AG04450 (cell line): ENCODE data around the gene GALNT11. TPM values are rescaled to one million over a fixed set of nuclear protein-coding genes. Genes with fewer than 3 reads are reported as not detected.

ENCODE experiments used
- CTCF ChIA-PET: fragments of 300-600, 350-600 bp; formaldehyde crosslinking; extraction: SDS; loops from one replicate; lab custom pipeline; 2022; ENCODE audit warnings: antibody characterized with exemption, inconsistent platforms; lab: Charles Lee
- POLR2A ChIA-PET: fragments of 350-600 bp; formaldehyde crosslinking; extraction: SDS; loops from one replicate; lab custom pipeline; 2021; ENCODE audit warnings: antibody characterized with exemption, inconsistent platforms; lab: Yijun Ruan, JAX
- DNase-seq: peaks from one replicate; pipeline ENCODE4 v3.0.0-alpha.2; 2011; ENCODE audit warnings: low read depth, low spot score
- H3K27ac ChIP-seq: one replicate; pipeline ENCODE4 v1.5.1; 2012; ENCODE audit warnings: low read depth, low read length, control low read depth
- H3K27me3 ChIP-seq: one replicate; pipeline ENCODE4 v1.6.0; 2012; ENCODE audit warnings: low read length; ENCODE audit not compliant: control insufficient read depth, insufficient read depth
- H3K4me3 ChIP-seq: 2 replicates; pipeline ENCODE4 v1.5.1; 2011; ENCODE audit warnings: mild to moderate bottlenecking, low read depth, low read length, control low read depth
- H3K9me3 ChIP-seq: 2 replicates; pipeline ENCODE4 v1.5.1; 2012; ENCODE audit warnings: low read length; ENCODE audit not compliant: control insufficient read depth, insufficient read depth
- CTCF ChIP-seq: IDR thresholded peaks from 2 replicates; pipeline ENCODE4 v1.5.1; 2011; ENCODE audit warnings: low read depth, low read length, control low read depth, inconsistent platforms
- polyA plus RNA-seq: library from polyadenylated mRNA; depleted of rRNA; stranded (reverse); fragments of >200 nt; gene quantifications from 2 replicates; pipeline ENCODE4 v1.2.3, GENCODE V29; 2011

GALNT11 gene
- polyA plus RNA-seq, 1 experiment, result 37.6 TPM

- POLR2A ChIA-PET, result no interaction called here
- TF ChIP-seq CTCF, result no peak
- CTCF ChIA-PET, result no interaction called here
These were observed 22.6 kb downstream of the GALNT11 start for GRCh38 chr7:152048051-152048450.

GRCh38 chr7:152050547-152050971 is 25.1 kb downstream of the GALNT11 start:
- TF ChIP-seq CTCF, result no peak
- H3K9me3 ChIP-seq, result no peaks in the 10 kb centered on the region
- H3K27ac ChIP-seq, result peak overlapping the region; percentile 11
- CTCF ChIA-PET, result interaction anchor here (0.6 kb wide), 1 partner anchor 21 kb away, joined by 3 read pairs; no protein-coding TSS in a partner anchor
- POLR2A ChIA-PET, result no interaction called here
- peak; percentile 15 for DNase-seq
- no peak overlapping the region for H3K4me3 ChIP-seq
- H3K27me3 ChIP-seq, result no peaks in the 10 kb centered on the region

More at GRCh38 chr7:152048051-152048450, 22.6 kb downstream of the GALNT11 start:
- no peak overlapping the region for H3K4me3 ChIP-seq
- H3K9me3 ChIP-seq, result peaks cover 3% of the 10 kb centered on the region; the same call in 1 of the 2 replicates
- H3K27ac ChIP-seq, result no peak overlapping the region
- no peak for DNase-seq
- no peaks in the 10 kb centered on the region for H3K27me3 ChIP-seq

GRCh38 chr7:152051968-152052367 is 26.5 kb downstream of the GALNT11 start:
- POLR2A ChIA-PET, result no interaction called here
- Histone ChIP-seq H3K27ac (no peak overlapping the region), H3K9me3 (no peaks in the 10 kb centered on the region), H3K27me3 (no peaks in the 10 kb centered on the region), H3K4me3 (no peak overlapping the region)
- CTCF ChIA-PET, result no interaction called here
- TF ChIP-seq CTCF, result no peak
- DNase-seq, result no peak

- no peak for TF ChIP-seq CTCF
- no peak for DNase-seq
- H3K27me3 ChIP-seq, result no peaks in the 10 kb centered on the region
- no peak overlapping the region for H3K4me3 ChIP-seq
- ChIA-PET CTCF (interaction anchor here (0.5 kb wide), 1 partner anchor 653 kb away, joined by 3 read pairs; no protein-coding TSS in a partner anchor), POLR2A (no interaction called here)
- H3K27ac ChIP-seq, result no peak overlapping the region
- no peaks in the 10 kb centered on the region for H3K9me3 ChIP-seq
These were observed 27.3 kb downstream of the GALNT11 start for GRCh38 chr7:152052771-152053170.

- Histone ChIP-seq H3K27me3 (no peaks in the 10 kb centered on the region), H3K4me3 (no peak overlapping the region), H3K27ac (peak overlapping the region; percentile 11), H3K9me3 (no peaks in the 10 kb centered on the region)
- ChIA-PET CTCF (no interaction called here), POLR2A (no interaction called here)
- DNase-seq, result peak; percentile 26
- TF ChIP-seq CTCF, result no peak
These were observed 29.1 kb downstream of the GALNT11 start for GRCh38 chr7:152054367-152055230.
